ENCODE measurements around the gene SEMA3A.

GRCh38 chr7:84112771-84113170, 81.8 kb downstream of the SEMA3A start:
- no peak for TF ChIP-seq CTCF (IDR thresholded peaks at IDR 0.05; ENCODE audit: insufficient read depth, low read length, poor library complexity, severe bottlenecking)
- no peak for TF ChIP-seq EZH2phosphoT487 (conservative IDR thresholded peaks at IDR 0.05; ENCODE audit: low read length)

Measured in SU-DHL-6 (cell line).